Keratinocyte (primary cell): Measurements from ENCODE around the gene DGKE. TPM values are rescaled to one million over a fixed set of nuclear protein-coding genes. Genes with fewer than 3 reads are reported as not detected.
A peak's percentile ranks its signal among the peaks of the same experiment; 100 is the strongest.

ENCODE experiments used
- DNase-seq: peaks from one replicate; pipeline ENCODE4 v3.0.0-alpha.2; 2011; ENCODE audit warnings: low read depth, missing footprints, low spot score
- FAIRE-seq: peaks from 2 replicates; lab custom pipeline; 2011; peaks lifted over from hg19 to GRCh38; lab: Jason Lieb, UNC
- H2AFZ ChIP-seq: 2 replicates; pipeline ENCODE4 v1.6.0; 2012; ENCODE audit warnings: low read length, control low read depth, inconsistent platforms; ENCODE audit not compliant: control insufficient read depth
- H3K27ac ChIP-seq: 2 replicates; pipeline ENCODE4 v1.5.1; 2011; ENCODE audit warnings: low read length; ENCODE audit not compliant: control insufficient read depth, insufficient read depth
- H3K27me3 ChIP-seq: 3 replicates; pipeline ENCODE4 v1.6.0; 2011; ENCODE audit warnings: low read length; ENCODE audit not compliant: control insufficient read depth, insufficient read depth; ENCODE audit errors: extremely low read depth
- H3K36me3 ChIP-seq, 2 experiments: 2 replicates in 1 of 2; 3 replicates in 1 of 2; pipeline ENCODE4 v1.5.1; 2011; ENCODE audit warnings: low read length in 2 of 2, mild to moderate bottlenecking in 1 of 2; ENCODE audit not compliant: control insufficient read depth in 2 of 2, insufficient read depth in 2 of 2; ENCODE audit errors: extremely low read depth in 1 of 2
- H3K4me1 ChIP-seq: 3 replicates; pipeline ENCODE4 v1.5.1; 2011; ENCODE audit warnings: low read length; ENCODE audit not compliant: control insufficient read depth, insufficient read depth; ENCODE audit errors: extremely low read depth
- H3K4me2 ChIP-seq: 3 replicates; pipeline ENCODE4 v1.6.0; 2011; ENCODE audit warnings: low read depth, low read length; ENCODE audit not compliant: control insufficient read depth, insufficient read depth; ENCODE audit errors: extremely low read depth
- H3K4me3 ChIP-seq, 3 experiments: fragments of 200-600 bp in 1 of 3; sonication (generic) in 1 of 3; 2 replicates in 2 of 3; 3 replicates in 1 of 3; pipeline ENCODE4 v1.5.1; 2011 to 2016; ENCODE audit warnings: low read length in 3 of 3, mild to moderate bottlenecking in 3 of 3, control low read depth in 2 of 3, inconsistent platforms in 1 of 3, low read depth in 1 of 3, mixed read lengths in 1 of 3, mixed run types in 1 of 3, moderate library complexity in 1 of 3; ENCODE audit not compliant: control insufficient read depth in 2 of 3, insufficient read depth in 2 of 3; ENCODE audit errors: extremely low read depth in 1 of 3
- H3K79me2 ChIP-seq: 2 replicates; pipeline ENCODE4 v1.6.0; 2012; ENCODE audit warnings: low read length; ENCODE audit not compliant: control insufficient read depth, insufficient read depth
- H3K9ac ChIP-seq: 3 replicates; pipeline ENCODE4 v1.6.0; 2011; ENCODE audit warnings: low read length; ENCODE audit not compliant: control insufficient read depth, insufficient read depth; ENCODE audit errors: extremely low read depth
- H3K9me1 ChIP-seq: 3 replicates; pipeline ENCODE4 v1.6.0; 2011; ENCODE audit warnings: low read length; ENCODE audit not compliant: control insufficient read depth, insufficient read depth; ENCODE audit errors: extremely low read depth
- H3K9me3 ChIP-seq: 2 replicates; pipeline ENCODE4 v1.5.1; 2012; ENCODE audit warnings: low read depth, low read length; ENCODE audit not compliant: control insufficient read depth
- H4K20me1 ChIP-seq: 3 replicates; pipeline ENCODE4 v1.6.0; 2011; ENCODE audit warnings: low read length; ENCODE audit not compliant: control insufficient read depth, insufficient read depth; ENCODE audit errors: extremely low read depth
- EZH2 ChIP-seq: IDR thresholded peaks from one replicate; pipeline ENCODE4 v1.6.1; 2012; ENCODE audit warnings: inconsistent platforms, mild to moderate bottlenecking, low read length, moderate library complexity
- dilution Hi-C: fragments of 300-500 bp; cut with MboI; formaldehyde crosslinking; loops from one replicate; pipeline ENCODE4 v1.7.0; 2020; ENCODE audit warnings: low sequenced_read_pairs; ENCODE audit not compliant: extremely low pct_ligation_motif_present
- polyA plus RNA-seq, 5 experiments: library from polyadenylated mRNA; depleted of rRNA in 3 of 5; stranded (reverse) in 3 of 5; stranded (forward) in 1 of 5; unstranded in 1 of 5; fragments of >200 nt; gene quantifications; 1 replicate in 1 of 5; 2 replicates in 3 of 5; 3 replicates in 1 of 5; pipeline versions ENCODE4 v1.2.1 to v1.2.3, GENCODE V29; 2011 to 2012; ENCODE audit warnings: missing spikeins in 2 of 5, low read depth in 1 of 5, low replicate concordance in 1 of 5
- TF ChIP-seq, protein P1 (sequence below), 3 experiments: IDR thresholded peaks in 1 of 3; conservative IDR thresholded peaks in 1 of 3; optimal IDR thresholded peaks in 1 of 3; 2 replicates in 2 of 3; 3 replicates in 1 of 3; pipeline versions ENCODE3 to v1.5.1; 2011; ENCODE audit warnings: low read length in 3 of 3, mild to moderate bottlenecking in 3 of 3, moderate library complexity in 2 of 3, control low read depth in 1 of 3, inconsistent platforms in 1 of 3; ENCODE audit not compliant: insufficient read depth in 2 of 3; ENCODE audit errors: extremely low read depth in 1 of 3

DGKE gene
- polyA plus RNA-seq, 1 donor (not counting 4 experiments of a cell fraction or from before 2014, with no cell fraction given): 4.7 TPM

DNA sequence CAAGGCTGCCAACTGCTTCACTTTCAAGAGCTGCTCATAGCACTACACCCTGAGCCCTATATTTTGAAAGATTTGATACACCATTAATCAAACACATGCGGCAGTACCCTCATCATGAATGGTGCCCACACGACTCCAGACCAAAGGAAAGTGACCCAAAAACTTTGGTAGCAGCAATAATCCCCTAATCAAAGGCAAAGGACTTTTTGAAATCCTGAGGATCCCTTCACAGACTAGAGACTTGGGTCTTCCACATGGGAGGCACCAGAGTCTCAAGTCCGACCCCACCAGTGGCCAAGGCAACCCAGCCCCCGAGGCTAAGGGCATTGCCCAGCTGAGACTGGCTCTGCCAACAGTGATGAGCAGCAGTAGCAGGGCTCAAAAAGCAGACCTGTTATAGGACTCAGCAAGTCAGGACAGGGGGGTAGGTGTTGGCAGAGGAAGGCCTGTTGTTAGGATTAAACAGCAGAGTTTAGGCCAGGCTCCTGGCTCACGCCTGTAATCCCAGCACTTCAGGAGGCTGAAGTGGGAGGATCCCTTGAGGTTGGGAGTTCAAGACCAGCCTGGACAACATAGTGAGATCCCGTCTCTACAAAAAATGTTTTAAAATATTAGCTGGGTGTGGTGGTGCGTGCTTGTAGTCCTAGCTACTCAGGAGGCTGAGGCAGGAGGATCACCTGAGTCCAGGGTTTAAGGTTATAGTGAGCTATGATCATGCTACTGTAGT is 76.7 kb downstream of the DGKE start:
- peaks cover 34% of the 10 kb centered on the region for H3K4me1 ChIP-seq
- no peaks in the 10 kb centered on the region for H3K9me1 ChIP-seq
- H3K4me2 ChIP-seq: peak overlapping the region; percentile 97
- H3K79me2 ChIP-seq: peaks cover 70% of the 10 kb centered on the region
- H3K36me3 ChIP-seq: peaks cover 9 to 45% of the 10 kb centered on the region in 2 experiments
- H2AFZ ChIP-seq: no peak overlapping the region
- peak overlapping the region; percentile 46 for H3K9ac ChIP-seq
- peak overlapping the region; percentile 9 to 58 (median 20) for H3K4me3 ChIP-seq
- dilution Hi-C loops: no loop called here
- H3K27ac ChIP-seq: no peak overlapping the region
- no peaks in the 10 kb centered on the region for H3K9me3 ChIP-seq
- no peaks in the 10 kb centered on the region for H3K27me3 ChIP-seq
- no peaks in the 10 kb centered on the region for H4K20me1 ChIP-seq
- FAIRE-seq (no peak), DNase-seq (no peak)
- TF ChIP-seq EZH2: no peak
- TF ChIP-seq, protein P1, sequence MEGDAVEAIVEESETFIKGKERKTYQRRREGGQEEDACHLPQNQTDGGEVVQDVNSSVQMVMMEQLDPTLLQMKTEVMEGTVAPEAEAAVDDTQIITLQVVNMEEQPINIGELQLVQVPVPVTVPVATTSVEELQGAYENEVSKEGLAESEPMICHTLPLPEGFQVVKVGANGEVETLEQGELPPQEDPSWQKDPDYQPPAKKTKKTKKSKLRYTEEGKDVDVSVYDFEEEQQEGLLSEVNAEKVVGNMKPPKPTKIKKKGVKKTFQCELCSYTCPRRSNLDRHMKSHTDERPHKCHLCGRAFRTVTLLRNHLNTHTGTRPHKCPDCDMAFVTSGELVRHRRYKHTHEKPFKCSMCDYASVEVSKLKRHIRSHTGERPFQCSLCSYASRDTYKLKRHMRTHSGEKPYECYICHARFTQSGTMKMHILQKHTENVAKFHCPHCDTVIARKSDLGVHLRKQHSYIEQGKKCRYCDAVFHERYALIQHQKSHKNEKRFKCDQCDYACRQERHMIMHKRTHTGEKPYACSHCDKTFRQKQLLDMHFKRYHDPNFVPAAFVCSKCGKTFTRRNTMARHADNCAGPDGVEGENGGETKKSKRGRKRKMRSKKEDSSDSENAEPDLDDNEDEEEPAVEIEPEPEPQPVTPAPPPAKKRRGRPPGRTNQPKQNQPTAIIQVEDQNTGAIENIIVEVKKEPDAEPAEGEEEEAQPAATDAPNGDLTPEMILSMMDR (optimal IDR thresholded peaks at IDR 0.05 in 1 of 3, IDR thresholded peaks at IDR 0.05 in 1 of 3, conservative IDR thresholded peaks at IDR 0.05 in 1 of 3; ENCODE audit: extremely low read depth in 1 of 3, insufficient read depth in 2 of 3, low read length in 3 of 3): no peak

DNA sequence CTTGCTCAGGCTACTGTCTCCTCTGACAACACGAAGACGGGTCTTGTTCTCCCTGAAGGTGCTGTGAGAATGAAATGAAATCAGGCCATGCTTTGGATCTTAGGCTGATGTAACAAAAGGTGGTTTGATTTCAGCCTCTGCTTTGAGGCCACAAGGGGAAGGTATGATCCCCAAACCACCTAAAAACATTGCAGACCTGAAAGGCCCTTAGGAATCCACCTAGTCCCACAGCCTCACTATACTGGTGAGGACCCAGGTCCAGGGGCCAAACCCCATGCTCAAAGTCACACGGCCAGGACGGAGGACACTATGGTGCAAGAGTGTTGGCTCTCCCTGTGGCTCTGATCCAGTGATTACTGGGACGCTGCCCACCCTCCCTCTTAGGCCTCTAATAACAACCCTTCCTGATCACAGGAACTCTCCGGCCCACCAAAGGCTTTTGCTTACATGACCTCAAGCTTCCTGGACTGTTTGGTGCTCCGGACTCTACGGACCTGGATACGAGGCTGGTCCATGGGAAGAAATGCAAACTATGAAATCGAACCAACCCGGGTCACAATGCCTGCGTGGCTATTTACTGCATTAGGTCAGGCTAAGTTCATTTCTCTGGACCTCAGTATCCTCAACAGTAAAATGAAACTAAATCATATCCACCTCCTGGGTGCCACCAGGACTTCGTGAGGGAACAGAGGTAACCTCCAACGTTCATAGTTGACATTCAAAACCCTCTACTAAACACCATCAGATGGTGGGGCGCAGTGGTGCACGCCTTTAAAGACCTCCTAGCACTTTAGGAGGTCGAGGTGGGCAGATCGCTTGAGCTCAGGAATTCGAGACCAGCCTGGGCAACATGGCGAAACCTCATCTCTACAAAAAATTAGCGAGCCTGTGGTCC is 78.4 kb downstream of the DGKE start:
- Histone ChIP-seq H3K9ac (peak overlapping the region; percentile 97), H3K4me1 (peaks cover 40% of the 10 kb centered on the region), H3K4me3 (peak overlapping the region; percentile 85 to 97 (median 93)), H3K36me3 (peaks cover 5 to 33% of the 10 kb centered on the region in 2 experiments), H3K27me3 (no peaks in the 10 kb centered on the region), H3K27ac (peak overlapping the region; percentile 93), H3K4me2 (peak overlapping the region; percentile 97), H3K9me3 (no peaks in the 10 kb centered on the region), H3K9me1 (no peaks in the 10 kb centered on the region), H3K79me2 (peaks cover 59% of the 10 kb centered on the region), H4K20me1 (no peaks in the 10 kb centered on the region), H2AFZ (no peak overlapping the region)
- no peak for DNase-seq
- no peak for FAIRE-seq
- TF ChIP-seq, protein P1 (optimal IDR thresholded peaks at IDR 0.05 in 1 of 3, IDR thresholded peaks at IDR 0.05 in 1 of 3, conservative IDR thresholded peaks at IDR 0.05 in 1 of 3; ENCODE audit: extremely low read depth in 1 of 3, insufficient read depth in 2 of 3, low read length in 3 of 3): no peak
- no peak for TF ChIP-seq EZH2
- dilution Hi-C loops: no loop called here
